ENCODE results near the gene ADM5.

ADM5 gene

GRCh38 chr19:49689133-49690078 lies at the start of gene ADM5:
ADM5 (plus strand) TSS chr19:49689594; CDS start chr19:49689838, 244 bp downstream.
- FAIRE-seq (no peak), DNase-seq (ENCODE audit: extremely low spot score, insufficient read length, low read depth) (no peak)

GRCh38 chr19:49640113-49640898 lies 49.1 kb upstream of the ADM5 start, which contains the start of gene RRAS:
RRAS (minus strand) TSS chr19:49640143; CDS start chr19:49640098, 45 bp downstream.
- DNase-seq (ENCODE audit: extremely low spot score, insufficient read length, low read depth) (peak; percentile 94), FAIRE-seq (peak; percentile 99)

GRCh38 chr19:49641688-49642491 lies 47.5 kb upstream of the ADM5 start, which contains the start of gene SCAF1:
SCAF1 (plus strand) TSS chr19:49642209; CDS start chr19:49645027, 2,818 bp downstream.
- FAIRE-seq: peak; percentile 99
- DNase-seq (ENCODE audit: extremely low spot score, insufficient read length, low read depth): peak; percentile 92

GRCh38 chr19:49642492-49643035 lies 46.8 kb upstream of the ADM5 start:
- DNase-seq (ENCODE audit: extremely low spot score, insufficient read length, low read depth) (no peak), FAIRE-seq (no peak)

GRCh38 chr19:49643466-49643865 lies 45.9 kb upstream of the ADM5 start:
- FAIRE-seq (peak; percentile 38), DNase-seq (ENCODE audit: extremely low spot score, insufficient read length, low read depth) (no peak)

GRCh38 chr19:49645592-49645991 lies 43.8 kb upstream of the ADM5 start:
- FAIRE-seq (no peak), DNase-seq (ENCODE audit: extremely low spot score, insufficient read length, low read depth) (no peak)

- DNase-seq (ENCODE audit: extremely low spot score, insufficient read length, low read depth) (no peak), FAIRE-seq (no peak)
These were observed 43.4 kb upstream of the ADM5 start for GRCh38 chr19:49645995-49646394.

- FAIRE-seq: no peak
These were observed 42.8 kb upstream of the ADM5 start for GRCh38 chr19:49646586-49646985.

GRCh38 chr19:49651029-49651819 lies 38.2 kb upstream of the ADM5 start:
- FAIRE-seq: no peak
- no peak for DNase-seq (ENCODE audit: extremely low spot score, insufficient read length, low read depth)

More at GRCh38 chr19:49646586-49646985, 42.8 kb upstream of the ADM5 start:
- no peak for DNase-seq (ENCODE audit: extremely low spot score, insufficient read length, low read depth)

GRCh38 chr19:49651820-49652550 lies 37.4 kb upstream of the ADM5 start:
- no peak for DNase-seq (ENCODE audit: extremely low spot score, insufficient read length, low read depth)
- no peak for FAIRE-seq

GRCh38 chr19:49652551-49653465 lies 36.6 kb upstream of the ADM5 start:
- no peak for FAIRE-seq

GRCh38 chr19:49653466-49653806 lies 36.0 kb upstream of the ADM5 start:
- DNase-seq (ENCODE audit: extremely low spot score, insufficient read length, low read depth) (no peak), FAIRE-seq (no peak)

More at GRCh38 chr19:49652551-49653465, 36.6 kb upstream of the ADM5 start:
- no peak for DNase-seq (ENCODE audit: extremely low spot score, insufficient read length, low read depth)

- no peak for DNase-seq (ENCODE audit: extremely low spot score, insufficient read length, low read depth)
- no peak for FAIRE-seq
These were observed 34.8 kb upstream of the ADM5 start for GRCh38 chr19:49654581-49654980.

GRCh38 chr19:49655570-49656455 lies 33.6 kb upstream of the ADM5 start:
- FAIRE-seq (no peak), DNase-seq (ENCODE audit: extremely low spot score, insufficient read length, low read depth) (no peak)

- DNase-seq (ENCODE audit: extremely low spot score, insufficient read length, low read depth): no peak
These were observed 32.8 kb upstream of the ADM5 start for GRCh38 chr19:49656456-49657109.

More at GRCh38 chr19:49656456-49657109, 32.8 kb upstream of the ADM5 start:
- FAIRE-seq: no peak
